NCI-H187 (cell line): Measurements from ENCODE around the gene SS18L1.
"Not testable (repeated sequence)": the region's sequence is repeated elsewhere in the genome, so short reads cannot be mapped to it uniquely, and the experiment has no call there.

Experiments
- DNase-seq, 2 experiments: peaks; one replicate each; lab custom pipeline; 2025; lab: John Stamatoyannopoulos, UW

Gene SS18L1

GRCh38 chr20:62143081-62143956 lies at the start of gene SS18L1, which contains the start of gene PSMA7:
Gene SS18L1 (plus strand): TSS chr20:62143769. CDS start chr20:62143821, 52 bp downstream.
Gene PSMA7 (minus strand): TSS chr20:62143394. CDS start chr20:62143303, 91 bp downstream.
- peak; percentile 68 to 93 for DNase-seq

GRCh38 chr20:62096421-62097380 lies 46.9 kb upstream of the SS18L1 start:
- no peak for DNase-seq

GRCh38 chr20:62097881-62098407 lies 45.6 kb upstream of the SS18L1 start:
- no peak for DNase-seq

GRCh38 chr20:62101078-62101477 lies 42.5 kb upstream of the SS18L1 start:
- DNase-seq: no peak

- no peak for DNase-seq
Observed at GRCh38 chr20:62103508-62104233, 39.9 kb upstream of the SS18L1 start.

GRCh38 chr20:62104234-62104789 lies 39.3 kb upstream of the SS18L1 start:
- DNase-seq: no peak

- DNase-seq: no peak
Observed at GRCh38 chr20:62104791-62105345, 38.7 kb upstream of the SS18L1 start.

- no peak for DNase-seq
Observed at GRCh38 chr20:62105592-62105991, 38.0 kb upstream of the SS18L1 start.

GRCh38 chr20:62111148-62111547 lies 32.4 kb upstream of the SS18L1 start:
- DNase-seq: no peak

GRCh38 chr20:62112368-62112767 lies 31.2 kb upstream of the SS18L1 start:
- DNase-seq: no peak

- no peak for DNase-seq
Observed at GRCh38 chr20:62114894-62115293, 28.7 kb upstream of the SS18L1 start.

- DNase-seq: not testable (repeated sequence)
Observed at GRCh38 chr20:62115800-62116407, 27.7 kb upstream of the SS18L1 start.

GRCh38 chr20:62116558-62117361 lies 26.8 kb upstream of the SS18L1 start:
- DNase-seq: no peak

GRCh38 chr20:62117362-62117646 lies 26.3 kb upstream of the SS18L1 start:
- peak in 1 of 2 experiments; percentile 60 for DNase-seq

- no peak for DNase-seq
Observed at GRCh38 chr20:62117658-62118057, 25.9 kb upstream of the SS18L1 start.

GRCh38 chr20:62118113-62119043 lies 25.2 kb upstream of the SS18L1 start:
- DNase-seq: no peak

GRCh38 chr20:62119115-62119514 lies 24.5 kb upstream of the SS18L1 start:
- DNase-seq: no peak

- no peak for DNase-seq
Observed at GRCh38 chr20:62119591-62120364, 23.8 kb upstream of the SS18L1 start.
